Daoy (cell line): ENCODE results near the gene AFDN. TPM values are rescaled to one million over a fixed set of nuclear protein-coding genes. Genes with fewer than 3 reads are reported as not detected.

Experiments used
- DNase-seq: peaks from one replicate; pipeline ENCODE4 v3.0.0-alpha.2; 2015; ENCODE audit warnings: low read depth
- total RNA-seq: library from RNA; depleted of rRNA; stranded (reverse); fragments of >200 nt; shearing (Covaris generic); gene quantifications from 2 replicates; pipeline ENCODE4 v1.2.3, GENCODE V29; 2014; rRNA removed

Gene AFDN
- total RNA-seq, 1 experiment from 2014 or later, result 19.5 TPM

GRCh38 chr6:168016721-168017525, 190.2 kb downstream of the AFDN start:
- DNase-seq, result no peak

- no peak for DNase-seq
These were observed 190.9 kb downstream of the AFDN start for GRCh38 chr6:168017629-168018028.

- DNase-seq, result no peak
These were observed 192.0 kb downstream of the AFDN start for GRCh38 chr6:168018664-168019063.

- no peak for DNase-seq
These were observed 193.5 kb downstream of the AFDN start for GRCh38 chr6:168020242-168020641.

- DNase-seq, result no peak
These were observed 194.9 kb downstream of the AFDN start for GRCh38 chr6:168021581-168021980.

Other genes starting within 250 kb of the AFDN start
- gene KIF25, start 170.8 kb downstream of the AFDN start, total RNA-seq, result not detected in 2 replicates